ENCODE measurements around the gene NELFA.
A peak's percentile ranks its signal among the peaks of the same experiment; 100 is the strongest.
"Not testable (repeated sequence)": the region's sequence is repeated elsewhere in the genome, so short reads cannot be mapped to it uniquely, and the experiment has no call there.

NELFA gene

GRCh38 chr4:2040391-2041238 is 31.8 kb upstream of the NELFA start:
- DNase-seq (ENCODE audit: low read depth in 3 of 3): no peak

GRCh38 chr4:2036866-2037265 is 28.1 kb upstream of the NELFA start:
- DNase-seq (ENCODE audit: low read depth in 3 of 3): no peak

DNA sequence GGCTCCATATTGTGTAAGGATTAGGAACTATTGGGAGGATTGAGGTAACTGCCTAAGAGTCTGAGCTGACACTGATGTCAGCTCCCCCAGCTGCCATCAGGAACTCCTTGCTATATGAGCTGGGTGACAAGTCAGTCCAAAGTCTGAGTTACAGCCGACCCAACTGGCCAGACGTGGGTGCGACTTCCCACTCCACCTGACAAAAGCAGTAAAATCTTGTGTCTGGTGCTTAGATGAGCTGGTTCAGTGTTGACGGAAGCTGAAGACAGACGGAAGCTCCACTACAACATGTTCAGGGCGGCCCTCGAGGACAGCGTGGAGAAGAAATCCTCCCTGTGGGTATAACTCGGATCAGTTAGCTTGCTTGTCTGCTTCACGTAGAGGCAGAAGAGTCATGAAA is 27.6 kb upstream of the NELFA start:
- DNase-seq (ENCODE audit: low read depth in 3 of 3): no peak

DNA sequence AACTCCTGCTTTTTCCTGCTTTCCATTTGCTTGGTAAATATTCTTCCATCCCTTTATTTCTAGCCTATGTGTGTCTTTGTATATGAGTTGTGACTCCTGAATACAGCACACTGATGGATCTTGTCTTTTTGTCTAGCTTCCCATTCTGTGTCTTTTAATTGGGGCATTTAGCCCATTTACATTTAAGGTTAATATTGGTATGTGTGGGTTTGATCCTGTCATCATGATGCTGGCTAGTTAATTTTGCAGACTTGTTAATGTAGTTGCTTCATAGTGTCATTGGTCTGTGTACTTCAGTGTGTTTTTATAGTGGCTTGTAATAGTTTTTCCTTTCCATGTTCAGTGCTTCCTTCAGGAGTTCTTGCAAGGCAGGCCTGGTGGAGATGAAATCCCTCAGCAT is 22.4 kb upstream of the NELFA start:
- DNase-seq (ENCODE audit: low read depth in 3 of 3): not testable (repeated sequence)

GRCh38 chr4:2027120-2027519 is 18.3 kb upstream of the NELFA start:
- DNase-seq (ENCODE audit: low read depth in 3 of 3): not testable (repeated sequence)

- DNase-seq (ENCODE audit: low read depth in 3 of 3): no peak
Observed at GRCh38 chr4:2025817-2026216, 17.0 kb upstream of the NELFA start.

- DNase-seq (ENCODE audit: low read depth in 3 of 3): no peak
Observed at GRCh38 chr4:2024683-2025082, 15.9 kb upstream of the NELFA start.

- DNase-seq (ENCODE audit: low read depth in 3 of 3): not testable (repeated sequence)
Observed at GRCh38 chr4:2021358-2022018, 12.7 kb upstream of the NELFA start.

DNA sequence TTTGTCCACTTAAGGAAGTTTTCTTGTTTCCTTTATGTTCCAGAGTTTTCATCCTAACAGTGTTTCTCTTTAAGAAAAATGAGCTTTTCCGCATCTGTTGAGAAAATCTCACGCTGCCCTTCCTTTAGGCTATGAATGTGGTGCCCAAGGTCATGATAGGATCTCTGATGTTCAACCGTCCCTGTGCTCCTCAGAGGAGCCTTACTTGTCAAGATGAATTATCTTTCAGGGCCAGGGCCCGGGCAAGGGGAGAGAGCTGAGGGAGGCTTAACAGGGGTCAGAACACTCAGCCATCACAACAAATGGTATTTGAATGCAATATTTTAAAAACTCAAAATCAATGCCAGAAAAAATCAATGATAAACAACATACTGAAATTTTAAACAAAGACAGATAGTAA is 6.2 kb upstream of the NELFA start:
- DNase-seq (ENCODE audit: low read depth in 3 of 3): no peak

DNA sequence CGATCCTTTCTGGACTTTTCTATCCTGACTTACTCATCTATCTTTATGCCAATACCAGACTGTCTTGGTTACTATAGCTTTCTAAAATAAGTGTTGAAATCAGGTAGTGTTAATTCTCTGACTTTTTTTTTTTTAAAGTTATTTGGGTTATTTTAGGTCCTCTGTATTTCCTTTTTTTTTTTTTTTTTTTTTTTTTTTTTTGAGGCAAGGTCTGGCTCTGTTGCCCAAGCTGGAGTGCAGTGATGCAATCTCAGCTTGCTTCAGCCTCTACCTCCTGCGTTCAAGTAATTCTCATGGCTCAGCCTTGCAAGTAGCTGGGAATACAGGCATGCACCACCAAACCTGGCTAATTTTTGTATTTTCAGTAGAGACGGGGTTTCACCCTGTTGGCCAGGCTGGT is 2.8 kb upstream of the NELFA start:
- no peak for DNase-seq (ENCODE audit: low read depth in 3 of 3)

GRCh38 chr4:2009651-2010233 is 968 bp upstream of the NELFA start:
- DNase-seq (ENCODE audit: low read depth in 3 of 3): peak; percentile 17 to 53 (median 17)

GRCh38 chr4:2008671-2008920 is 178 bp downstream of the NELFA start:
- no peak for DNase-seq (ENCODE audit: low read depth in 3 of 3)

DNA sequence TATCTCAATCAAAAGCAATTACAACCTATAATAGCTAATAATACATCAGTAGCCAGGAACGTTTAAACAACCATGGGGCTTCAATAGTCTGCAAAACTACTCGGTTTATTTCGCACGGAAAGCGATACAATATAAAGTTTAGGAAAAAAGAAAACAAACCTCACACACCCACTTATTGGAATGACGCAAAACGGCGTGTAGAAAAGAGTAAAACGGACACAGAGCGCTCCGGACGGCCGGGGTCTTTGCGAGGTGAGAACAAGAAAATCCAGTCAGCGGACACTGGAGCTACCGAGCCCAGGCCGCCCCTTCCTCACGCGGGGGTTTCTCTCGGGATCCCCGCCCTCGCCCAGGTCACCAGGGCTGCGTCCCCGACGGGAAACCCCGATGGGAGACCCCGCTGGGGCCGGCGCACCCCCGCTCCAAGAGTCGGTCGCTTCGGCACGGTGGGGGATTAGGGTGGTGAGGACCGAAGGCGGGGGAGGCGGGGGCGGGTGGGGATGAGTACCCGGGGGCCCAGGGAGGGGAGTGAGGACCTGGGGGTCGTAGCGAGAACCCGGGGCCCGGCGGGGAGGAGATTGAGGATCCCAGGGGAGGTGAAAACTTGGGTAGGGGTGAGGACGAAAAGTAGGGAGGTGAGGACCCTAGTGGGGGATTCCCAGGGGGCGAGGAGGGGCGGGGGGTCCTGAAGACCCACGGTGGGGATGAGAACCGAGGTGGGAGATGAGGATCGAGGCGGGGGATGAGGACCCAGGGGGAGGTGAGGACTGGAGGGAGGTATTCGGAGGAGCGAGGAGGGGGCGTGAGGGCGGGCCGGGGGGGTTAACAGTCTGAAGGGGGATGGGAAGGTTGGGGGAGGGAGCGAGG is 737 bp downstream of the NELFA start:
- no peak for DNase-seq (ENCODE audit: low read depth in 3 of 3)

DNA sequence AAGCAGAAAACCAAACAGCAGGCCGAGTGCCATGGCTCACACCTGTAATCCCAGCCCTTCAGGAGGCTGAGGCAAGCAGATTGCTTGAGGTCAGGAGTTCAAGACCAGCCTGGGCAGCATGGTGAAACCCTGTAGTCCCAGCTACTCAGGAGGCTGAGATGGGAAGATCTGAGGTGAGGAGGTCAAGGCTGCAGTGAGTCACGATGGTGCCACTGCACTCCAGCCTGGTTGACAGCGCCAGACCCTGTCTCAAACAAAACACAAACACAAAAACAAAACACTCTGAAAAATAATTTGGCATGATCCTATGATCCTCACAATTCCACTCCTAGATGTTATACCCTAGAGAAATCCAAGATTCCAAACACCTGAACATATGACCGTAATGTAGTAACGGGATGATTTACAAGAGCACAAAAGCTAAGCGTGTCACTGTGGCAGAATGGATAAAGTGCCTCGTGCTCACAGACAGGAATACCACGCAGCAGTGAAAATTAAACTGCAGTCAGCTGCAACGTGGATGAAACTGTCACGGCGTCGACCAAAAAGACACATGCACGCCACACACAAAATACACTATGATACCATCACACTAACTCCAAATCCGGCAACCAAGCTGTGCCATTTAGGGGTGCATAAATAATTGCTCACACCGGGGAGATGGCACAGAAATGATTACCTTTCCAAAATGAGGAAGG is 1.7 kb downstream of the NELFA start:
- DNase-seq (ENCODE audit: low read depth in 3 of 3): no peak

DNA sequence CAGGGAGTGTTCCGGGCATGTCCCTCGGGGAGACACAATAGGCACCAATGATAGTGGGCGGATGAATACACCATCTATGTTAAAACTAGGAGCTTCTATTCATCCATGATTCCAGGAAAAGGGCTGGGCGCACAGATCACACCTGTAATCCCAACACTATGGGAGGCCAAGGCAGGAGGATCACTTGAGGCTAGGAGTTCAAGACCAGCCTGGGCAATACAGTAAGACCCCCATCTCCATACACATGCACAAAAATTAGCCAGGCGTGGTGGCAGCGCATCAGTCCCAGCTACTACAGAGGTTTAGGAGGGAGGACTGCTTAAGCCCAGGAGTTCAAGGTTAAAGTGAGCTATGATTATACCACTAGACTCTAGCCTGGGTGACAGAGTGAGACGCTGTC is 2.4 kb downstream of the NELFA start:
- no peak for DNase-seq (ENCODE audit: low read depth in 3 of 3)

GRCh38 chr4:2003361-2003760 is 5.4 kb downstream of the NELFA start:
- DNase-seq (ENCODE audit: low read depth in 3 of 3): not testable (repeated sequence)

DNA sequence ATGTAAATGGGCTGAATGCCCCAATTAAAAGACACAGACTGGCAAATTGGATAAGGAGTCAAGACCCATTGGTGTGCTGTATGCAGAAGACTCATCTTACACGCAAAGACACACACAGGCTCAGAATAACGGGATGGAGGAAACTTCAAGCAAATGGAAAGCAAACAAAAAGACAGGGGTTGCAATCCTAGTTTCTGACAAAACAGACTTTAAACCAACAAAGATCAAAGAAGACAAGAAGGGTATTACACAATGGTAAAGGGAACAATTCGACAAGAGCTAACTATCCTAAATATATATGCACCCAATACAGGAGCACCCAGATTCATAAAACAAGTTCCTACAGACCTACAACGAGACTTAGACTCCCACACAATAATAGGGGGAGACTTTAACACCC is 9.5 kb downstream of the NELFA start:
- not testable (repeated sequence) for DNase-seq (ENCODE audit: low read depth in 3 of 3)

DNA sequence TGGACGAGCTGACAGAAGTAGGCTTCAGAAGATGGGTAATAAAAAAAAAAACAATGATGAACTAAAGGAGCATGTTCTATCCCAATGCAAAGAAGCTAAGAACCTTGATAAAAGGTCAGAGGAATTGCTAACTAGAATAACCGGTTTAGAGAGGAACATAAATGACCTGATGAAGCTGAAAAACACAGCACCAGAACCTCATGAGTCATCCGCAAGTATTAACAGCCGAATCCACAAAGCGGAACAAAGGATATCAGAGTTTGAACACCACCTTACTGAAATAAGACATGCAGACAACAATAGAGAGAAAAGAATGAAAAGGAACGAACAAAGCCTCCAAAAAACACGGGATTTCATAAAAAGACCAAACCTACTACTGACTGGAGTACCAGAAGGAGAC is 10.5 kb downstream of the NELFA start:
- DNase-seq (ENCODE audit: low read depth in 3 of 3): no peak

DNA sequence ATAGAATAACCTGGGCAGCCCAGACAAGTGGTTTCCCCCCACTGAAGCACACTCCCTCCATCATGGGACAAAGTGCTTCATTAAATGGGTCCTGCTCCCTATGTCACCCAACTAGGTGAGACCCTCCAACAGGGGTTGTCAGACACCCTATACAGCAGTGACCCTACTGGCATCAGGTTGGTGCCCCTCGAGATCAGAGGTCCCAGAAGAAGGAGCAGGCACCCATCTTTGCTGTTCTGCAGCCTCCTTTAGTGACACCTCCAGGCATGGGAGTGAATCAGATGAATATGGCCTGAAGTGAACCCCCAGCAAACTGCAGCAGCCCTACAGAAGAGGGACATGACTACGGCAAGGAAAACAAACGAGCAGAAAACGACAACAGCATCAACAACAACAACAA is 11.1 kb downstream of the NELFA start:
- no peak for DNase-seq (ENCODE audit: low read depth in 3 of 3)

DNA sequence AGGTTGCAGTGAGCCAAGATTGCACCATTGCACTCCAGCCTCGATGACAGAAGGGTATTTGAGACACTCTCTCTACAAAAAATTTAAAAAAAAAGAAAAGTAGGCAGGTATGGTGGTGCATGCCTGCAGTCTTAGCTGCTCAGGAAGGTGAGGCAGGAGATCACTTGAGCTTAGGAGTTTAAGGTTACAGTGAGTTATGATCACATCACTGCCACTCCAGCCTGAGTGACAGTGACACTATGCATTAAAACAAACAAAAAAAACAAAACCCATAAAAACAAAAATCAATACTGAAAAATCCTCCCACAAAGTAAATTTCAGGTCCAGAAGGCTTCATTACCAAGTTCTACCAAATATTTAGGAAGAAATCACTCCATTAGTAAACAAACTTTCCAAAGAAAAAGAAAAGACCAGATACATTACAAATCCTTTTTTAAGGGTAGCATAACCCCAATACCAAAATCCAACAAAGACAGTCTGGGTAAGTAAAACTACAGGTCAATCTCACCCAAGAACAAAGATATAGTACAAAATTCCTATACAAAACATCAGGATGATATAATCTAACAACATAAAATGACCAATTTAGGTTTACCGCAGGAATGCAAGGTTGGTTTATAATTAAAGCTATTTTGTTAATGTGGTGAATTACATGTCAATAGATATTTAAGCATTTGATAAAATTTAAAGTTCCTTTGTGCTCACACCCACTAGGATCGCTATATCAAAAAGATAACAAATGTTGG is 11.7 kb downstream of the NELFA start:
- no peak for DNase-seq (ENCODE audit: low read depth in 3 of 3)

- DNase-seq (ENCODE audit: low read depth in 3 of 3): no peak
Observed at GRCh38 chr4:1994938-1995337, 13.8 kb downstream of the NELFA start.
